Left ventricle myocardium inferior (tissue), 1 donor: ENCODE measurements around the gene PHF12. TPM values are rescaled to one million over a fixed set of nuclear protein-coding genes. Genes with fewer than 3 reads are reported as not detected.
A peak's percentile ranks its signal among the peaks of the same experiment; 100 is the strongest.

Source experiments
- DNase-seq: peaks from one replicate; pipeline ENCODE4 v3.0.0-alpha.2; 2020
- H3K27ac ChIP-seq: fragments of 200-600 bp; replicated peaks from 2 replicates; pipeline ENCODE4 v1.8.0; 2021
- H3K27me3 ChIP-seq: fragments of 200-600 bp; 2 replicates; pipeline ENCODE4 v1.8.0; 2021; ENCODE audit warnings: low read depth
- H3K36me3 ChIP-seq: fragments of 200-600 bp; 2 replicates; pipeline ENCODE4 v1.8.0; 2021
- H3K4me1 ChIP-seq: fragments of 200-600 bp; 2 replicates; pipeline ENCODE4 v1.8.0; 2021
- H3K4me3 ChIP-seq: fragments of 200-600 bp; 2 replicates; pipeline ENCODE4 v1.8.0; 2021; ENCODE audit warnings: mild to moderate bottlenecking, moderate library complexity
- H3K9me3 ChIP-seq: fragments of 200-600 bp; replicated peaks from 2 replicates; pipeline ENCODE4 v1.8.0; 2021
- CTCF ChIP-seq: fragments of 200-600 bp; IDR thresholded peaks from 2 replicates; pipeline ENCODE4 v1.8.0; 2021; ENCODE audit warnings: antibody characterized with exemption, mild to moderate bottlenecking, borderline replicate concordance
- intact Hi-C: fragments of 100-400 bp; cut with micrococcal nuclease; formaldehyde crosslinking; loops from one replicate; pipeline ENCODE4 v1.11.0; 2022
- total RNA-seq: library from RNA; stranded (reverse); fragmentation: NEBNext Ultra II Directional; extraction: Animal tissue kit (Norgen Biotek cat#: 25700); gene quantifications from one replicate; pipeline ENCODE4 v1.2.1, GENCODE V29; 2021
- donor health status: DM: no; HTN: yes; CAD: no; lungs with severe emphysema.

PHF12 gene
- total RNA-seq, 1 donor from 2014 or later = 17.2 TPM

DNA sequence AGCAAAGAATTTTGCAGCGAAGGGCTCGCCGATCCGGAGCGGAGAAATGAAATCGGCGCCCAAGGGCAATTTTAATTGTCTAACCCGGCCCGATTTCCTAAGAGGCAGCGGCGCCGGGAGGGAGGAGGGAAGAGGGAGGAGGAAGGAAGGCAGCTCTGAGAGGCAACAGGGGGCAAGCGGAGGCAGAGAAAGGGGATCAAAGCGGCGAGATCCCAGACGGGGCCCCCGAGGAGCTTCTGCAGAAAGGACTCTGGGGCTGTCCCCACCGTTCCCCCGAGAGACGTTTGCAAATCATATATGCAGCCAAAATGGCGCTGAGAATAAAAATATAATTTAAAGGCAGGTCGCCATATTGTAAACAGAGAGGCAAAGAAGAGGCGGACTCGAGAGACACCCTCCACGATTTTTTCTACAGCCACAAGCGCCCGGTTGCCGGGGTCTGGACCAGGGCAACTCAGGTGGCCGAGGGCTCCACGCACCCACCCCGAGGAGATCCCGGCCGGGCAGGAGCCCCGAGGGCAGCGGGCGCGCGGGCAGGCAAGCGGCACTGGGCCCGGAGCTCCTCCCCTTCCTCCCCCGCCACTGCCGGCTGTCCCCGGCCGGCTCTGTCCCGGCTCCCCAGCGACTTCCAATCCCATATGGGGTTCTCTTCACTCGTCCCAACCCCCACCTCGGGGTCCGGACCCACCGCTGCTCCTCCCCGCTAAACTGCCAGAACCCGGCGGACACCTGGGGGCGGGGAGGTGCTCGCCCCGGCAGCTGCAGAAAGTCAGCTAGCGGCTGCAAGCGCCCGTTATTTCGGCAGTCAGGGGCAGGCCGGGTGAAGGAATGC is 1.9 kb downstream of the PHF12 start:
- TF ChIP-seq CTCF = no peak
- peak overlapping the region; percentile 100 for H3K27ac ChIP-seq
- no peaks in the 10 kb centered on the region for H3K9me3 ChIP-seq
- intact Hi-C loops = no loop called here
- peak; percentile 73 for DNase-seq
- H3K4me3 ChIP-seq = peak overlapping the region; percentile 95
- H3K4me1 ChIP-seq = peaks cover 83% of the 10 kb centered on the region
- no peaks in the 10 kb centered on the region for H3K36me3 ChIP-seq
- H3K27me3 ChIP-seq = no peaks in the 10 kb centered on the region

- Histone ChIP-seq H3K27ac (peak overlapping the region; percentile 100), H3K4me3 (peak overlapping the region; percentile 95), H3K27me3 (no peaks in the 10 kb centered on the region), H3K4me1 (peaks cover 88% of the 10 kb centered on the region), H3K9me3 (no peaks in the 10 kb centered on the region), H3K36me3 (no peaks in the 10 kb centered on the region)
- TF ChIP-seq CTCF = no peak
- no peak for DNase-seq
- intact Hi-C loops = no loop called here
These were observed 2.5 kb downstream of the PHF12 start for GRCh38 chr17:28948873-28949184.

GRCh38 chr17:28948342-28948741 is 3.0 kb downstream of the PHF12 start:
- Histone ChIP-seq H3K36me3 (no peaks in the 10 kb centered on the region), H3K4me3 (peak overlapping the region; percentile 95), H3K4me1 (peaks cover 88% of the 10 kb centered on the region), H3K9me3 (no peaks in the 10 kb centered on the region), H3K27me3 (no peaks in the 10 kb centered on the region), H3K27ac (peak overlapping the region; percentile 100)
- no peak for TF ChIP-seq CTCF
- intact Hi-C loops = no loop called here
- DNase-seq = no peak

- Histone ChIP-seq H3K4me3 (peak overlapping the region; percentile 95), H3K27ac (peak overlapping the region; percentile 100), H3K36me3 (no peaks in the 10 kb centered on the region), H3K27me3 (no peaks in the 10 kb centered on the region), H3K4me1 (peaks cover 85% of the 10 kb centered on the region), H3K9me3 (no peaks in the 10 kb centered on the region)
- TF ChIP-seq CTCF = no peak
- no peak for DNase-seq
- intact Hi-C loops = no loop called here
These were observed 3.7 kb downstream of the PHF12 start for GRCh38 chr17:28947639-28948038.

- no peak overlapping the region for H3K4me3 ChIP-seq
- peaks cover 93% of the 10 kb centered on the region for H3K4me1 ChIP-seq
- DNase-seq = no peak
- TF ChIP-seq CTCF = no peak
- no peaks in the 10 kb centered on the region for H3K9me3 ChIP-seq
- intact Hi-C loops = no loop called here
- no peaks in the 10 kb centered on the region for H3K36me3 ChIP-seq
- no peaks in the 10 kb centered on the region for H3K27me3 ChIP-seq
- H3K27ac ChIP-seq = peak overlapping the region; percentile 100
These were observed 5.1 kb downstream of the PHF12 start for GRCh38 chr17:28946239-28946638.
